ENCODE results near the gene AK4. TPM values are rescaled to one million over a fixed set of nuclear protein-coding genes. Genes with fewer than 3 reads are reported as not detected.

Gene AK4
- total RNA-seq, 2 donors from 2014 or later, result 68.3 to 86.5 TPM

Other genes starting within 250 kb of the AK4 start
- gene JAK1, start 181.7 kb upstream of the AK4 start, total RNA-seq, result 100 to 1,000 TPM; 109 to 127 TPM
- gene DNAJC6, start 161.3 kb downstream of the AK4 start, total RNA-seq, result 1 to 10 TPM; 3.1 to 3.5 TPM

Measured in posterior vena cava (tissue), 2 donors.